ENCODE measurements around the gene TCP11L2.
A peak's percentile ranks its signal among the peaks of the same experiment; 100 is the strongest.

TCP11L2 gene

GRCh38 chr12:106301611-106302321 lies 767 bp upstream of the TCP11L2 start (continued):
- TF ChIP-seq MZF1 (tag by site-specific recombination; IDR thresholded peaks at IDR 0.05; ENCODE audit: borderline replicate concordance) (peak; percentile 20; the same call in 1 of the 2 replicates), IKZF3 (tag by site-specific recombination; IDR thresholded peaks at IDR 0.05) (peak; percentile 80; the same call in 1 of the 2 replicates), ZNF549 (tag by site-specific recombination; IDR thresholded peaks at IDR 0.05) (no peak), ZSCAN23 (tag by site-specific recombination; IDR thresholded peaks at IDR 0.05) (peak; percentile 23; the same call in 1 of the 2 replicates), EGR2 (tag by site-specific recombination; IDR thresholded peaks at IDR 0.05; ENCODE audit: low read depth) (peak; percentile 75), GLIS1 (tag by site-specific recombination; IDR thresholded peaks at IDR 0.05) (peak; percentile 76; the same call in 1 of the 2 replicates), ZBTB11 (tag by site-specific recombination; conservative IDR thresholded peaks at IDR 0.05; ENCODE audit: low read depth) (no peak; the same call in 1 of the 2 replicates), ZNF626 (tag by site-specific recombination; IDR thresholded peaks at IDR 0.05) (no peak), ZFP69B (tag by site-specific recombination; IDR thresholded peaks at IDR 0.05) (no peak), ZNF518A (tag by site-specific recombination; conservative IDR thresholded peaks at IDR 0.05; ENCODE audit: low read depth) (no peak), MYNN (tag by site-specific recombination; IDR thresholded peaks at IDR 0.05; ENCODE audit: borderline replicate concordance) (no peak), ZNF214 (tag by site-specific recombination; IDR thresholded peaks at IDR 0.05; ENCODE audit: borderline replicate concordance) (no peak), ZNF366 (tag by site-specific recombination; conservative IDR thresholded peaks at IDR 0.05) (peak; percentile 59), ZNF133 (tag by site-specific recombination; IDR thresholded peaks at IDR 0.05) (no peak), ZNF148 (tag by site-specific recombination; IDR thresholded peaks at IDR 0.05; ENCODE audit: borderline replicate concordance) (no peak), SCRT2 (tag by site-specific recombination; IDR thresholded peaks at IDR 0.05) (no peak), ZNF266 (tag by site-specific recombination; IDR thresholded peaks at IDR 0.05; ENCODE audit: low read depth) (no peak), ZNF404 (tag by site-specific recombination; IDR thresholded peaks at IDR 0.05) (no peak), HOXD13 (CRISPR knock-in tag; IDR thresholded peaks at IDR 0.05; ENCODE audit: borderline replicate concordance) (no peak), ZBTB1 (tag by site-specific recombination; IDR thresholded peaks at IDR 0.05) (peak; percentile 62; the same call in 1 of the 2 replicates), SCRT1 (tag by site-specific recombination; IDR thresholded peaks at IDR 0.05; ENCODE audit: borderline replicate concordance) (no peak), ZNF335 (tag by site-specific recombination; conservative IDR thresholded peaks at IDR 0.05) (0 out of 2 replicates have a peak, but pooled peaks have one; percentile 11), ZIC2 (tag by site-specific recombination; IDR thresholded peaks at IDR 0.05) (peak; percentile 96), ZNF654 (tag by site-specific recombination; IDR thresholded peaks at IDR 0.05; ENCODE audit: low read depth) (no peak), INSM2 (tag by site-specific recombination; IDR thresholded peaks at IDR 0.05) (no peak; the same call in 1 of the 2 replicates)
- TF ChIP-seq, protein P1, sequence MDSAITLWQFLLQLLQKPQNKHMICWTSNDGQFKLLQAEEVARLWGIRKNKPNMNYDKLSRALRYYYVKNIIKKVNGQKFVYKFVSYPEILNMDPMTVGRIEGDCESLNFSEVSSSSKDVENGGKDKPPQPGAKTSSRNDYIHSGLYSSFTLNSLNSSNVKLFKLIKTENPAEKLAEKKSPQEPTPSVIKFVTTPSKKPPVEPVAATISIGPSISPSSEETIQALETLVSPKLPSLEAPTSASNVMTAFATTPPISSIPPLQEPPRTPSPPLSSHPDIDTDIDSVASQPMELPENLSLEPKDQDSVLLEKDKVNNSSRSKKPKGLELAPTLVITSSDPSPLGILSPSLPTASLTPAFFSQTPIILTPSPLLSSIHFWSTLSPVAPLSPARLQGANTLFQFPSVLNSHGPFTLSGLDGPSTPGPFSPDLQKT (IDR thresholded peaks at IDR 0.05; ENCODE audit: borderline replicate concordance, low read depth, low read length) = no peak
